ENCODE measurements around the gene TTLL8.
A peak's percentile ranks its signal among the peaks of the same experiment; 100 is the strongest.

The TTLL8 gene

DNA sequence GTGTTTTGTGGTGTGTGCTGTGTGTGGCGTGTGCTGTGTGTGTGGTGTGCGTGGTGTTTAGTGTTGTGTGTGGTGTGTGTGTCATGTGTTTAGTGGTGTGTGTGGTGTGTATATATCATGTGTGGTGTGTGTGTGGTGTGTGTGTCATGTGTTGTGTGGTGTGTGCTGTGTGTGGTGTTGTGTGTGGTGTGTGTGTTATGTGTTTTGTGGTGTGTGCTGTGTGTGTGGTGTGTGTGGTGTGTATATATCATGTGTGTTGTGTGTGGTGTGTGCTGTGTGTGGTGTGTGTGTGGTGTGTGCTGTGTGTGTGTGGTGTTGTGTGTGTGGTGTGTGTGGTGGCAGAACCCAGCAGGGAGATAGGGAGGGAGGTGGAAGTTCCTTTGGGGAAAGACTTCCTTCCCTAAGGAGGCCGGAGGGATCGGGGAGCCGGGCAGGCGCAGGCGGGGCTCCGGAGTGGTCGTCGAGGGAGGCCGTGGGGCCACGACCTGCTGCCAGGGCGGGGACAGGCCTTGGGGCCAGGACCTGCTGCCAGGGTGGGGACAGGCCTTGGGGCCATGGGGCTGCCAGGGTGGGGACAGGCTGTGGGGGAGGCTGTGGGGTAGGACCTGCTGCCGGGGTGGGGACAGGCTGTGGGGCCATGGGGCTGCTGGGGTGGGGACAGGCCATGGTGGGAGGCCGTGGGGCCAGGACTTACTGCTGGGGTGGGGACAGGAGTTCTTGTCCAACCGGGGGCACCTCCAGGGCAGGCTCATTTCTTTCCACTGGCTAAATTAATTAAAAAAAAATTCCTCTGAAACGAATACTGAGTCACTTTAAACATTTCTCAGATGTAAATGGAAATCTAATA, 82.3 kb downstream of the TTLL8 start:
- H3K79me2 ChIP-seq (ENCODE audit: low read length): no peaks in the 10 kb centered on the region
- H3K27me3 ChIP-seq (replicated peaks; ENCODE audit: insufficient read depth, low read length): peaks cover 24% of the 10 kb centered on the region
- H3K36me3 ChIP-seq (replicated peaks; ENCODE audit: insufficient read depth, low read length): no peaks in the 10 kb centered on the region
- no peak overlapping the region for H3K4me3 ChIP-seq (ENCODE audit: low read length)
- no peaks in the 10 kb centered on the region for H3K9me2 ChIP-seq (replicated peaks; ENCODE audit: insufficient read depth, low read length)
- no peak for DNase-seq
- peaks cover 8% of the 10 kb centered on the region for H3F3A ChIP-seq (ENCODE audit: insufficient read depth, low read length)
- no peak overlapping the region for H3K4me2 ChIP-seq (ENCODE audit: low read depth, low read length)
- H2AFZ ChIP-seq (ENCODE audit: low read length): no peak overlapping the region
- peaks cover 4% of the 10 kb centered on the region; the same call in 1 of the 2 replicates for H3K4me1 ChIP-seq (ENCODE audit: low read length)
- no peaks in the 10 kb centered on the region for H3K9me3 ChIP-seq (replicated peaks; ENCODE audit: insufficient read depth, low read length)
- H3K9ac ChIP-seq (ENCODE audit: low read length): no peak overlapping the region
- no peak overlapping the region for H3K27ac ChIP-seq (ENCODE audit: low read length)
- TF ChIP-seq EZH2 (optimal IDR thresholded peaks at IDR 0.05; ENCODE audit: low read depth, low read length) (no peak), EZH2phosphoT487 (IDR thresholded peaks at IDR 0.05; ENCODE audit: low read length) (no peak)
- TF ChIP-seq, protein P1, sequence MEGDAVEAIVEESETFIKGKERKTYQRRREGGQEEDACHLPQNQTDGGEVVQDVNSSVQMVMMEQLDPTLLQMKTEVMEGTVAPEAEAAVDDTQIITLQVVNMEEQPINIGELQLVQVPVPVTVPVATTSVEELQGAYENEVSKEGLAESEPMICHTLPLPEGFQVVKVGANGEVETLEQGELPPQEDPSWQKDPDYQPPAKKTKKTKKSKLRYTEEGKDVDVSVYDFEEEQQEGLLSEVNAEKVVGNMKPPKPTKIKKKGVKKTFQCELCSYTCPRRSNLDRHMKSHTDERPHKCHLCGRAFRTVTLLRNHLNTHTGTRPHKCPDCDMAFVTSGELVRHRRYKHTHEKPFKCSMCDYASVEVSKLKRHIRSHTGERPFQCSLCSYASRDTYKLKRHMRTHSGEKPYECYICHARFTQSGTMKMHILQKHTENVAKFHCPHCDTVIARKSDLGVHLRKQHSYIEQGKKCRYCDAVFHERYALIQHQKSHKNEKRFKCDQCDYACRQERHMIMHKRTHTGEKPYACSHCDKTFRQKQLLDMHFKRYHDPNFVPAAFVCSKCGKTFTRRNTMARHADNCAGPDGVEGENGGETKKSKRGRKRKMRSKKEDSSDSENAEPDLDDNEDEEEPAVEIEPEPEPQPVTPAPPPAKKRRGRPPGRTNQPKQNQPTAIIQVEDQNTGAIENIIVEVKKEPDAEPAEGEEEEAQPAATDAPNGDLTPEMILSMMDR (IDR thresholded peaks at IDR 0.05; ENCODE audit: low read length): no peak
- no peaks in the 10 kb centered on the region for H4K20me1 ChIP-seq (ENCODE audit: insufficient read depth, low read length)

DNA sequence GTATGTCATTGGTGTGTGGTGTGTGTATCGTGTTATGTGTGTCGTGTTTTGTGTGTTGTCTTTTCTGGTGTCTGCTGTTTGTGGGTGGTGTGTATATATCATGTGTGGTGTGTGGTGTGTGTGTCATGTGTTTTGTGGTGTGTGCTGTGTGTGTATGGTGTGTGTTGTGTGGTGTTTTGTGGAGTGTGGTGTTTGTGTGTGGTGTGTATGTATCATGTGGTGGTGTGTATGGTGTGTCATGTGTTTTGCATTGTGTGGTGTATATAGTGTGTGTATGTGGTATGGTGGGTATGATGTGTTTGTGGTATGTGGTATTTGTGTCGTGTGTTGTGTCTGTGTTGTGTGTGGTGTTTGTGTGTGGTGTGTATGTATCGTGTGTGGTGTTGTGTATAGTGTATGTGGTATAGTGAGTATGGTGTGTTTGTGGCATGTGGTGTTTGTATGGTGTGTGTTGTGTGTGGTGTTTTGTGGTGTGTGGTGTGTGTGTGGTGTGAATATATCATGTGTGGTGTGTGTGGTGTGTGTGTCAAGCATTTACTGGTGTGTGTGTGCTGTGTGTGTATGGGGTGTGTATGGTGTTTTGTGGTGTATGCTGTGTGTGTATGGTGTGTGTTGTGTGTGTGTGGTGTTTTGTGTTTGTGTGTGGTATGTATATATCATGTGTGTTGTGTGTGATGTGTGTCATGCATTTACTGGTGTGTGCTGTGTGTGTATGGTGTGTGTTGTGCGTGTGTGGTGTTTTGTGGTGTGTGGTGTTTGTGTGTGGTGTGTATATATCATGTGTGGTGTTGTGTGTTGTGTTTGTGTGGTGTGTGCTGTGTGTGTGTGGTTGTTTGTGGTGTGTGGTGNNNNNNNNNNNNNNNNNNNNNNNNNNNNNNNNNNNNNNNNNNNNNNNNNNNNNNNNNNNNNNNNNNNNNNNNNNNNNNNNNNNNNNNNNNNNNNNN, 84.8 kb downstream of the TTLL8 start:
- H3K4me1 ChIP-seq (ENCODE audit: low read length): peaks cover 8% of the 10 kb centered on the region

DNA sequence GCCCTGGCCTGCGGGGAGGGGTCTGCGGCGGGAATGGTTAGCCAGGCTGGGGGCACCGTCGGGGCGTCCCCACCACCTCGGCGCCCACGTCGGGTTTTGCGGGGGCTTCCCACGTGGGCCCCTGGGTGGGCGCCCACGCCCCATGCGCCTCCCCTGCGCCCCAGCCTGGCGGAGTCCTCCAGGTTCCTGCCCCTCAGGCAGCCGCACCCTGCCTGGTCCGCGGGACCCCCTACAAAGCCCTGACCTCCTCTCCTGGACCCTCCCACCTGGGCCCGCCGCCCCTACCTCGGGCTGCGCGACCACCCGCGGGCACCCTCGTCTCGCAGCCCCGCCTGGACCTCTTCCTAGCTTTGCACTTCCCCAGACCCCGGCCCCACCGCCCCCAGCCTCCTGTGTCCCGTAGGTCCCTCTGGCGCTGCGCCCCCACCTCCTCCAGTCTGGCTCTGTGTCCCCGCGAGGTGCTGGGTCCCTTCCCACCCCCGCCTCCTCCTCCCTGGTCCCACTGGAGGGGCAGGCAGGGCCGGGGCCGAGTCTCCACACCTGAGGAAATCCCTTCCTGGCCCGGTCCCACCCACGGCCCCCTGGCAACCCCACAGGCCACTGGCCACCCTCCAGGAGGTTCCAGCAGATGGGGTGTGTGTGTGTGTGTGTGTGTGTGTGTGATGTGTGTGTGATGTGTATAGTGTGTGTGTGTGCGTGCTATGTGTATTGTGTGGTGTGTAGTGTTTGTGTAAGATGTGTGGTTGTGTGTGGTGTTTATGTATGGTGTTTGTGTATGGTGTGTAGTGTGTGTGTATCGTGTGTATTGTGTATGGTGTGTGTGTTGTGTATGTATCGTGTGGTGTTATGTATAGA, 85.7 kb downstream of the TTLL8 start:
- Histone ChIP-seq H2AFZ (ENCODE audit: low read length) (no peak overlapping the region), H3K4me3 (ENCODE audit: low read length) (no peak overlapping the region), H3K36me3 (replicated peaks; ENCODE audit: insufficient read depth, low read length) (no peaks in the 10 kb centered on the region), H3K9me2 (replicated peaks; ENCODE audit: insufficient read depth, low read length) (no peaks in the 10 kb centered on the region), H3K9ac (ENCODE audit: low read length) (no peak overlapping the region), H3F3A (ENCODE audit: insufficient read depth, low read length) (peaks cover 11% of the 10 kb centered on the region), H3K27ac (ENCODE audit: low read length) (no peak overlapping the region), H4K20me1 (ENCODE audit: insufficient read depth, low read length) (no peaks in the 10 kb centered on the region), H3K79me2 (ENCODE audit: low read length) (no peaks in the 10 kb centered on the region), H3K27me3 (replicated peaks; ENCODE audit: insufficient read depth, low read length) (peaks cover 16% of the 10 kb centered on the region), H3K4me2 (ENCODE audit: low read depth, low read length) (no peak overlapping the region), H3K9me3 (replicated peaks; ENCODE audit: insufficient read depth, low read length) (no peaks in the 10 kb centered on the region), H3K4me1 (ENCODE audit: low read length) (peaks cover 8% of the 10 kb centered on the region)
- DNase-seq: peak; percentile 0
- no peak for TF ChIP-seq EZH2phosphoT487 (IDR thresholded peaks at IDR 0.05; ENCODE audit: low read length)
- no peak for TF ChIP-seq EZH2 (optimal IDR thresholded peaks at IDR 0.05; ENCODE audit: low read depth, low read length)

More for the DNA sequence above, 84.8 kb downstream of the TTLL8 start:
- H3K27me3 ChIP-seq (replicated peaks; ENCODE audit: insufficient read depth, low read length): peaks cover 17% of the 10 kb centered on the region
- no peaks in the 10 kb centered on the region for H3K36me3 ChIP-seq (replicated peaks; ENCODE audit: insufficient read depth, low read length)
- peak; percentile 3 for DNase-seq
- TF ChIP-seq, protein P1 (IDR thresholded peaks at IDR 0.05; ENCODE audit: low read length): no peak
- TF ChIP-seq EZH2 (optimal IDR thresholded peaks at IDR 0.05; ENCODE audit: low read depth, low read length) (no peak), EZH2phosphoT487 (IDR thresholded peaks at IDR 0.05; ENCODE audit: low read length) (no peak)
- no peaks in the 10 kb centered on the region for H3K9me2 ChIP-seq (replicated peaks; ENCODE audit: insufficient read depth, low read length)
- peaks cover 11% of the 10 kb centered on the region for H3F3A ChIP-seq (ENCODE audit: insufficient read depth, low read length)
- no peaks in the 10 kb centered on the region for H3K79me2 ChIP-seq (ENCODE audit: low read length)
- H3K4me3 ChIP-seq (ENCODE audit: low read length): no peak overlapping the region
- no peak overlapping the region for H3K4me2 ChIP-seq (ENCODE audit: low read depth, low read length)
- H3K27ac ChIP-seq (ENCODE audit: low read length): no peak overlapping the region
- H4K20me1 ChIP-seq (ENCODE audit: insufficient read depth, low read length): no peaks in the 10 kb centered on the region
- H2AFZ ChIP-seq (ENCODE audit: low read length): no peak overlapping the region
- H3K9me3 ChIP-seq (replicated peaks; ENCODE audit: insufficient read depth, low read length): no peaks in the 10 kb centered on the region
- H3K9ac ChIP-seq (ENCODE audit: low read length): no peak overlapping the region
